GM12875 (cell line): Measurements from ENCODE around the gene SULT6B1.
A peak's percentile ranks its signal among the peaks of the same experiment; 100 is the strongest.
"Not testable (repeated sequence)": the region's sequence is repeated elsewhere in the genome, so short reads cannot be mapped to it uniquely, and the experiment has no call there.

Source experiments
- H3K4me3 ChIP-seq: one replicate; pipeline ENCODE4 v1.5.1; 2011; ENCODE audit warnings: low read depth, low read length, control low read depth
- TF ChIP-seq, protein P1 (sequence below): IDR thresholded peaks from 2 replicates; pipeline ENCODE4 v1.5.1; 2011; ENCODE audit warnings: low read depth, mild to moderate bottlenecking, control low read depth, inconsistent platforms, low read length, moderate library complexity, borderline replicate concordance; ENCODE audit not compliant: insufficient read depth

SULT6B1 gene, protein sequence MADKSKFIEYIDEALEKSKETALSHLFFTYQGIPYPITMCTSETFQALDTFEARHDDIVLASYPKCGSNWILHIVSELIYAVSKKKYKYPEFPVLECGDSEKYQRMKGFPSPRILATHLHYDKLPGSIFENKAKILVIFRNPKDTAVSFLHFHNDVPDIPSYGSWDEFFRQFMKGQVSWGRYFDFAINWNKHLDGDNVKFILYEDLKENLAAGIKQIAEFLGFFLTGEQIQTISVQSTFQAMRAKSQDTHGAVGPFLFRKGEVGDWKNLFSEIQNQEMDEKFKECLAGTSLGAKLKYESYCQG

GRCh38 chr2:37188570-37188969, at the start of gene SULT6B1:
Gene SULT6B1 (minus strand): TSS chr2:37188670. CDS start chr2:37188640, 30 bp downstream.
- H3K4me3 ChIP-seq, result no peak within 1 kb of the TSS
- TF ChIP-seq, protein P1, sequence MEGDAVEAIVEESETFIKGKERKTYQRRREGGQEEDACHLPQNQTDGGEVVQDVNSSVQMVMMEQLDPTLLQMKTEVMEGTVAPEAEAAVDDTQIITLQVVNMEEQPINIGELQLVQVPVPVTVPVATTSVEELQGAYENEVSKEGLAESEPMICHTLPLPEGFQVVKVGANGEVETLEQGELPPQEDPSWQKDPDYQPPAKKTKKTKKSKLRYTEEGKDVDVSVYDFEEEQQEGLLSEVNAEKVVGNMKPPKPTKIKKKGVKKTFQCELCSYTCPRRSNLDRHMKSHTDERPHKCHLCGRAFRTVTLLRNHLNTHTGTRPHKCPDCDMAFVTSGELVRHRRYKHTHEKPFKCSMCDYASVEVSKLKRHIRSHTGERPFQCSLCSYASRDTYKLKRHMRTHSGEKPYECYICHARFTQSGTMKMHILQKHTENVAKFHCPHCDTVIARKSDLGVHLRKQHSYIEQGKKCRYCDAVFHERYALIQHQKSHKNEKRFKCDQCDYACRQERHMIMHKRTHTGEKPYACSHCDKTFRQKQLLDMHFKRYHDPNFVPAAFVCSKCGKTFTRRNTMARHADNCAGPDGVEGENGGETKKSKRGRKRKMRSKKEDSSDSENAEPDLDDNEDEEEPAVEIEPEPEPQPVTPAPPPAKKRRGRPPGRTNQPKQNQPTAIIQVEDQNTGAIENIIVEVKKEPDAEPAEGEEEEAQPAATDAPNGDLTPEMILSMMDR, result no peak

DNA sequence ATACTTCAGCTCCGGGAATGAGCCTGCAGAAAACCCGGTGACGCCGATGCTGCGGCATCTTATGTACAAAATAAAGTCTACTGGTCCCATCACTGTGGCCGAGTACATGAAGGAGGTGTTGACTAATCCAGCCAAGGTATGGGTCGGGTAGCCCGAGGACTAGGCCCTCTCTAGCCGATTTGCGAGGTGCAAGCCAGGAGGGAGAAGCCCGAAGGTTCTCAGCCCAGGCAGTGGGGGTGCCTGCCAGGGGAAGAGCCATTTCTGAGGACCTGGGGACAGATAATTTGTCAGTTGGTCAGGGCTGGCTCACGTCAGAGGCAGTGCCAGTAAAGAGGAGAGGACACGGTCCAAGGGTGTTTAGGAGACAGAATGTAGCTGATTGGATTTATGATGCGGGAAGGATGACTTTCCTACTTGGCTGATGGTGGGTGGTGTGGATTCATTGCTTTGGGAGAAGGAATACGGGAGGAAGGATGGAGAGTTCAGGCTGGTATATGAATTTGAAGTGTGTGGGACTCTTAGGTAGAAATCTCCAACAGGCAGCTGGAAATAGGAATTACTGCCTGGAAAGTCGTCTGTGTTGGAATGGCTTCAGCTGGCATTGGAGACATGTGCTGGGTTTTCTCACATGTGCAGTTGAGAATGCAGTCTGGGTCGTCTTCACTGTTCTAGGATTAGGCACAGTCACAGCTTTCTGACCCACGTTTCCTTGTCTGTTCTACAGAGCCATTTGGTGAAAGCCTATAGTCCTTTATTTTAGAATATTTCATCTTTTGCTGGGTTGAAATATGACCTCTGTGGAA, 43.9 kb upstream of the SULT6B1 start:
- H3K4me3 ChIP-seq, result peak overlapping the region; percentile 72
- TF ChIP-seq, protein P1, result no peak

- H3K4me3 ChIP-seq, result peak within 1 kb of the TSS; percentile 72
These were observed 43.0 kb upstream of the SULT6B1 start, which contains the start of the genes CEBPZ and NDUFAF7 for GRCh38 chr2:37231241-37232130. Gene CEBPZ (minus strand): TSS chr2:37231596. CDS start chr2:37231567, 29 bp downstream. Gene NDUFAF7 (plus strand): TSS chr2:37231658. CDS start chr2:37231706, 48 bp downstream.

DNA sequence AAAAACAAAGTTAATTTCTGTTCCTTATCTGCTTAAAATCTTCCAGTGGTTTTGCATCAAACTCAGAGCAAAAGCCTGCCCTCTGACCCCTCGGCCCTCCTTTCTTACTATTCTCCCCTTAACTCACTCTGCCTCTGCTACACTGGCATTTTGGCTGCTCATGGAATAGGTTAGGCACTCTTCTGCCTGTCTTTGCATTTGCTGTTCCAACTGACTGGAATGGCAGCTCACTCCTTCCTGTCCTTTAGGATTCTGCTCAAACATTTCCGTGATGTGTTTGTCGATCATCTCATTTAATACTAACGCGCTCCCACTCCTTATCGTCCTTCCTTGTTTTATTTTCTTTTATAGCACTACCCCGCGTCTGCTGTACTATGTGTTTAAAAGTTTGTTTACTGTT, 42.1 kb upstream of the SULT6B1 start:
- H3K4me3 ChIP-seq, result peak overlapping the region; percentile 72
- TF ChIP-seq, protein P1, result no peak

More at GRCh38 chr2:37231241-37232130, 43.0 kb upstream of the SULT6B1 start, which contains the start of the genes CEBPZ and NDUFAF7:
- TF ChIP-seq, protein P1, result no peak

- TF ChIP-seq, protein P1, result no peak
- H3K4me3 ChIP-seq, result no peak overlapping the region
These were observed 40.3 kb upstream of the SULT6B1 start for GRCh38 chr2:37228788-37229187.

- TF ChIP-seq, protein P1, result no peak
- no peak overlapping the region for H3K4me3 ChIP-seq
These were observed 38.4 kb upstream of the SULT6B1 start for GRCh38 chr2:37226863-37227262.

- H3K4me3 ChIP-seq, result not testable (repeated sequence)
These were observed 36.7 kb upstream of the SULT6B1 start for GRCh38 chr2:37225129-37225528.
